Skeletal muscle tissue (tissue), 4 donors: ENCODE results near the gene DMAP1. TPM values are rescaled to one million over a fixed set of nuclear protein-coding genes. Genes with fewer than 3 reads are reported as not detected.

Experiments
- H3K27ac ChIP-seq: one replicate; pipeline ENCODE4 v1.7.0; 2013; ENCODE audit warnings: mild to moderate bottlenecking, low read depth, low read length, inconsistent platforms
- H3K27me3 ChIP-seq, 3 donors: one replicate each; pipeline ENCODE4 v1.7.0; 2013; ENCODE audit warnings: low read length in 3 of 3; ENCODE audit not compliant: control insufficient read depth in 3 of 3, insufficient read depth in 3 of 3
- H3K36me3 ChIP-seq, 3 donors: one replicate each; pipeline ENCODE4 v1.7.0; 2013; ENCODE audit warnings: low read length in 3 of 3; ENCODE audit not compliant: control insufficient read depth in 3 of 3, insufficient read depth in 3 of 3
- H3K4me1 ChIP-seq, 3 donors: one replicate each; pipeline ENCODE4 v1.7.0; 2013; ENCODE audit warnings: low read length in 3 of 3, mild to moderate bottlenecking in 3 of 3; ENCODE audit not compliant: control insufficient read depth in 3 of 3, insufficient read depth in 3 of 3
- H3K4me3 ChIP-seq, 3 donors: one replicate each; pipeline ENCODE4 v1.7.0; 2013; ENCODE audit warnings: low read length in 3 of 3
- H3K9ac ChIP-seq, 3 donors: one replicate each; pipeline ENCODE4 v1.7.0; 2013; ENCODE audit warnings: low read length in 3 of 3, mild to moderate bottlenecking in 3 of 3, moderate library complexity in 2 of 3, low read depth in 1 of 3
- H3K9me3 ChIP-seq, 3 donors: one replicate each; pipeline ENCODE4 v1.7.0; 2013; ENCODE audit warnings: low read length in 3 of 3; ENCODE audit not compliant: control insufficient read depth in 3 of 3
- total RNA-seq: library from RNA; depleted of rRNA; stranded (reverse); fragments of >200 nt; gene quantifications from one replicate; pipeline ENCODE4 v1.2.3, GENCODE V29; 2014
- donor health status: Osteomylitis.

Gene DMAP1
- total RNA-seq, 1 donor from 2014 or later, result 14.6 TPM

GRCh38 chr1:44262816-44263567, 49.7 kb downstream of the DMAP1 start:
- H3K36me3 ChIP-seq, result no peaks in the 10 kb centered on the region
- H3K9ac ChIP-seq, result no peak overlapping the region
- no peaks in the 10 kb centered on the region for H3K27me3 ChIP-seq
- peaks cover 2 to 7% (median 5%) of the 10 kb centered on the region in 3 donors for H3K4me1 ChIP-seq
- H3K9me3 ChIP-seq, result no peaks in the 10 kb centered on the region
- no peak overlapping the region for H3K27ac ChIP-seq
- no peak overlapping the region for H3K4me3 ChIP-seq

DNA sequence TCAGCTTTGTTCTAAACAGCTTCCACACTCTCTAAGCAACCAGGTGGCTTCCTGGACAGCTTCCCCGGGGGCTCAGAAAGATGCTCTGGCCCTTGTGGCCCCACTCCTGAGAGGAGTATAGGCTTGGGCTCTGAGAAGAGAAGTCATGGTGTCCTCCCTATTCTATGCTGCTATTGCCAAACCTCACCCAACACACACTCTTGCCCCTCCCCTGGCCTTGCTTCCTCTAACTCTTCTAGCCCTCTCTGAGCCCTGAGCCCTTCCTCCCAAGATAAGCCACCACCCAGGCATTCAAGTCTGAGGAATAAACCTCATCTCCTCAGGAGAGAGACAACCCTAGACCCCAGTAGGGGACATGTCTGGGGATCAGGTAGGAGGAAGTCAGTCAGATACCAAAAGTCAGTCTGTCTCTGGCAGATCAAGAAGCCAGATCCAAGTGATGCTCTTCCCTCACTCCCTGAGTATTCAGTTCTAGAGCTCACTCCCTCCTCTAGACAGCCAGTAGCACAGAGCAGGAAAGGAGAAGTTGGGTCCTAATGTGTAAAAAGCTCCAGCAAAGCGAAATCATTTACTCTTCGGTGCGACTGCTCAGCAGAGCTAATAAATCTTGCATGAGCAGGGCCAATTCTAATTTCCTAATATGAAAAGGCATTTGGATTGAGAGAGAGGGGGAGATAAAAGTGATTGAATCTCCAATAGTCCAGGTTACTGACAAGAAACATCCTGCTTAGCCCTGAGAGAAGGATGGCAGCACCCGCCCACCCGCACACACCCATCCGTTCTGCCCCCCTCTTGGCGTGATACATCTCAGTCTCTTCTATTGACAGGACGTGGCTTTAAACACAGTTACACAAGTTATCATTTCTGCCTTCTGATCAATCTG, 50.5 kb downstream of the DMAP1 start:
- Histone ChIP-seq H3K9me3 (no peaks in the 10 kb centered on the region), H3K27me3 (no peaks in the 10 kb centered on the region), H3K4me1 (peaks cover 2 to 7% (median 5%) of the 10 kb centered on the region in 3 donors), H3K27ac (no peak overlapping the region), H3K4me3 (no peak overlapping the region), H3K36me3 (no peaks in the 10 kb centered on the region), H3K9ac (no peak overlapping the region)

DNA sequence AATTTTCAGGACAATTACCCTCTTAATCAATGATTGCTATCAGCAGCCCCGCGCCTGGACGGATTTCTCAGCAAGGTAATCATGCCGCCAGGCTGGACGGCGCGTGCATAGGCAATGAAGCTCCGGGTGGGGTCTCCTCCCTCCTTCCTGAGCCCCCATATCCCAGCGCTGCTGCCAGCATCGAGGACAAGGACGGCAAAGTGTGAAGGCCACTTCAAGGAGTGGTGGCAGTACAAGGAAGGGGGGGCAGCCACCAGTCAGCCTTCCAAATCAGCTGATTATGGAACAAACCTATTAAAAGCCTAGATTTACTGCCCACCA, 51.1 kb downstream of the DMAP1 start:
- no peak overlapping the region for H3K9ac ChIP-seq
- H3K9me3 ChIP-seq, result no peaks in the 10 kb centered on the region
- no peaks in the 10 kb centered on the region for H3K27me3 ChIP-seq
- peaks cover 2 to 7% (median 5%) of the 10 kb centered on the region in 3 donors for H3K4me1 ChIP-seq
- no peak overlapping the region for H3K27ac ChIP-seq
- H3K36me3 ChIP-seq, result no peaks in the 10 kb centered on the region
- no peak overlapping the region for H3K4me3 ChIP-seq

DNA sequence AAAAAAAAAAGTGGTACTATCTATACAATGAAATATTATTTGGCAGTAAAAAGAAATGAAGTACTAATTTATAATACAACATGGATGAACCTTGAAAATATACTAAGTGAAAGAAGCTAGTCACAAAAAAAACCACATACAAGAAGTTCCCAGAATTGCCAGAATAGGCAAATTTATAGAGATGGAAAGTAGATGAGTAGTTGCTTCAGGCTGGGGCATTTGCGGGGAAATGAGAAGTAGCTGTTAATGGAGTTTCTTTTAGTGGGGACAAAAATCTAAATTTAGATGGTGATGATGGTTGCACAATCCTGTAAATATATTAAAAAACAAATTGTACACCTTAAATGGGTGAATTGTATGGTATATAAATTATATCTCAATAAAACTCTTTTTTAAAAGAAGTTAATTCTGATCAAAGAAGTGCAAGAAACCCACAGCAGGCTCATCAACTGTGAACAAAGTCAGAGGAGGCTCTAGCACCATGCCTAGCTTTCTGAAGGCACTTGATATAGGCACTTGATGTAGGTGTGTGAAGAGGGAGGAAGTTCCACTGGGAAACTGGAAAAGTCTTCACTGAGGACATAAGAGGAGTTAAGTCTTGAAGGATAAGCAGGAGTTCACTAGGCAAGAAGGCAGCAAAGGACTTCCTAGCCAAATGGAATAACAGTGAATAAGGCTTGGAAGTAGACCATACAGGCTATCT, 52.5 kb downstream of the DMAP1 start:
- no peaks in the 10 kb centered on the region for H3K27me3 ChIP-seq

GRCh38 chr1:44266400-44267344, 53.4 kb downstream of the DMAP1 start:
- Histone ChIP-seq H3K27me3 (no peaks in the 10 kb centered on the region), H3K27ac (no peak overlapping the region), H3K4me1 (peaks cover 2 to 12% (median 5%) of the 10 kb centered on the region in 3 donors), H3K9ac (no peak overlapping the region), H3K4me3 (no peak overlapping the region), H3K9me3 (no peaks in the 10 kb centered on the region), H3K36me3 (no peaks in the 10 kb centered on the region)

More for the DNA sequence above, 52.5 kb downstream of the DMAP1 start:
- Histone ChIP-seq H3K27ac (no peak overlapping the region), H3K4me3 (no peak overlapping the region), H3K9me3 (no peaks in the 10 kb centered on the region), H3K4me1 (peaks cover 2 to 11% (median 5%) of the 10 kb centered on the region in 3 donors), H3K9ac (no peak overlapping the region), H3K36me3 (no peaks in the 10 kb centered on the region)

GRCh38 chr1:44267438-44267837, 54.2 kb downstream of the DMAP1 start:
- no peak overlapping the region for H3K9ac ChIP-seq
- peaks cover 2 to 14% (median 5%) of the 10 kb centered on the region in 3 donors for H3K4me1 ChIP-seq
- H3K4me3 ChIP-seq, result no peak overlapping the region
- no peaks in the 10 kb centered on the region for H3K9me3 ChIP-seq
- no peaks in the 10 kb centered on the region for H3K36me3 ChIP-seq
- H3K27ac ChIP-seq, result no peak overlapping the region
- no peaks in the 10 kb centered on the region for H3K27me3 ChIP-seq

DNA sequence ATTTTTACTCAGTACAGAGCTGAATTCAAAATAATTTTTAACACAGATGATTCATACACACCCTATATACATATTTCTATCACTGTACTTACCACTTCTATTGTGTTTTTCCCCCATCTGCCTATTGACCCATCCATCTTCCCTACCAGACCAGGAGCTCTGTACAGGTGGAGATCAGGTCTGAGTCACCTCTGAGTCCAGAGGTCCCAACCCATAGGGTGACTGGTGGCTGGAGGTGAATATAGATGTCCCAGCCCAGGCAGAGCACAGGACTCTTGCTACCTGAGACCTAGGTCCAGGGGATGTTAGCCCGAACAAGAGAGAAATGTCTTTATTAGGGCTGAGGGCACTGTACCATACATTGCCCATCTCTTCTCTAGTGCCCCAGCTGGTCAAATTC, 54.8 kb downstream of the DMAP1 start:
- peaks cover 2 to 14% (median 5%) of the 10 kb centered on the region in 3 donors for H3K4me1 ChIP-seq
- no peak overlapping the region for H3K9ac ChIP-seq
- no peaks in the 10 kb centered on the region for H3K36me3 ChIP-seq
- H3K27ac ChIP-seq, result no peak overlapping the region
- no peaks in the 10 kb centered on the region for H3K9me3 ChIP-seq
- H3K4me3 ChIP-seq, result no peak overlapping the region
- H3K27me3 ChIP-seq, result no peaks in the 10 kb centered on the region
